HepG2 (cell line): Measurements from ENCODE around the gene SKIL. TPM values are rescaled to one million over a fixed set of nuclear protein-coding genes. Genes with fewer than 3 reads are reported as not detected.

ENCODE experiments used
- DZIP1 ChIP-seq: sonication (generic); formaldehyde crosslinking; IDR thresholded peaks from 2 replicates; pipeline ENCODE4 v1.5.0; 2020; ENCODE audit warnings: mild to moderate bottlenecking, missing genetic modification reagents
- GZF1 ChIP-seq: sonication (generic); formaldehyde crosslinking; IDR thresholded peaks from 2 replicates; pipeline ENCODE4 v1.5.1; 2020; ENCODE audit warnings: mild to moderate bottlenecking, missing genetic modification reagents
- HNRNPLL ChIP-seq: fragments of 200-400 bp; formaldehyde crosslinking; IDR thresholded peaks from 2 replicates; pipeline ENCODE4 v1.6.1; 2017; ENCODE audit warnings: mild to moderate bottlenecking, low read depth, low read length; ENCODE audit not compliant: poor library complexity, severe bottlenecking
- KDM2A ChIP-seq: sonication (generic); formaldehyde crosslinking; IDR thresholded peaks from 2 replicates; pipeline ENCODE4 v1.4.0; 2020; ENCODE audit warnings: low read depth, missing genetic modification reagents, borderline replicate concordance
- LCORL ChIP-seq, 2 experiments: fragments of 450-650 bp in 1 of 2; sonication (generic) in 1 of 2; formaldehyde crosslinking in 1 of 2; IDR thresholded peaks; 2 replicates each; pipeline versions ENCODE4 v1.5.0 to v1.6.1; 2017 to 2020; ENCODE audit warnings: antibody characterized with exemption in 1 of 2, missing genetic modification reagents in 1 of 2
- PAXIP1 ChIP-seq: sonication (generic); formaldehyde crosslinking; conservative IDR thresholded peaks from 2 replicates; pipeline ENCODE4 v1.4.0; 2020; ENCODE audit warnings: mild to moderate bottlenecking, missing genetic modification reagents, moderate library complexity
- PHF5A ChIP-seq: IDR thresholded peaks from one replicate; pipeline ENCODE4 v1.6.1; 2018; ENCODE audit warnings: low read depth, missing genetic modification reagents; ENCODE audit not compliant: unreplicated experiment
- SMARCC2 ChIP-seq: fragments of 450-650 bp; IDR thresholded peaks from 2 replicates; pipeline ENCODE4 v1.6.1; 2017; ENCODE audit warnings: antibody characterized with exemption, mild to moderate bottlenecking
- YEATS4 ChIP-seq: sonication (generic); formaldehyde crosslinking; IDR thresholded peaks from 2 replicates; pipeline ENCODE4 v1.4.0; 2020; ENCODE audit warnings: missing genetic modification reagents, borderline replicate concordance
- ZBTB10 ChIP-seq: sonication (generic); formaldehyde crosslinking; IDR thresholded peaks from 2 replicates; pipeline ENCODE4 v1.4.0; 2020; ENCODE audit warnings: missing genetic modification reagents, borderline replicate concordance
- ZNF142 ChIP-seq: sonication (generic); formaldehyde crosslinking; IDR thresholded peaks from 2 replicates; pipeline ENCODE4 v1.4.0; 2020; ENCODE audit warnings: missing genetic modification reagents
- ZNF234 ChIP-seq: sonication (generic); formaldehyde crosslinking; conservative IDR thresholded peaks from 2 replicates; pipeline ENCODE4 v1.5.1; 2020; ENCODE audit warnings: mild to moderate bottlenecking, missing genetic modification reagents
- polyA plus RNA-seq, 8 experiments: library from polyadenylated mRNA; depleted of rRNA in 3 of 8; stranded (reverse) in 7 of 8; unstranded in 1 of 8; fragments of >200 nt; fragmentation: Illumina TruSeq in 4 of 8; extraction: Trizol in 4 of 8; gene quantifications; 2 replicates each; pipeline versions ENCODE4 v1.2.1 to v1.2.3, GENCODE V29; 2011 to 2016; ENCODE audit warnings: low read depth in 4 of 8, missing spikeins in 1 of 8, mixed read lengths in 1 of 8; ENCODE audit not compliant: insufficient read depth in 1 of 8
- total RNA-seq, 5 experiments: library from RNA; depleted of rRNA; stranded (reverse); fragments of >200 nt; fragmentation: Illumina TruSeq; extraction: Trizol; gene quantifications; 2 replicates each; pipeline ENCODE4 v1.2.3, GENCODE V29; 2016; ENCODE audit warnings: low read depth in 1 of 5

The SKIL gene
- total and polyA plus RNA-seq, 2 of the 13 experiments (the other 11 are each of a cell fraction or from before 2014, with no cell fraction given) = 5.2 to 20.7 TPM

- TF ChIP-seq PHF5A (CRISPR knock-in tag) (no peak), HNRNPLL (no peak), YEATS4 (CRISPR knock-in tag) (peak; percentile 40; the same call in 1 of the 2 replicates), ZBTB10 (0 out of 2 replicates have a peak, but pooled peaks have one; percentile 43), PAXIP1 (CRISPR knock-in tag) (peak; percentile 89), LCORL (IDR thresholded peaks at IDR 0.05) (no peak), LCORL (CRISPR knock-in tag; IDR thresholded peaks at IDR 0.05) (peak; percentile 93), DZIP1 (CRISPR knock-in tag) (no peak), SMARCC2 (no peak), ZNF234 (CRISPR knock-in tag) (no peak), ZNF142 (0 out of 2 replicates have a peak, but pooled peaks have one; percentile 39), GZF1 (CRISPR knock-in tag) (0 out of 2 replicates have a peak, but pooled peaks have one; percentile 55), KDM2A (peak; percentile 53; the same call in 1 of the 2 replicates)
Measured at GRCh38 chr3:170425491-170426239, 68.2 kb downstream of the SKIL start (continued).
